ENCODE measurements around the gene CXCL8.
"Not testable (repeated sequence)": the region's sequence is repeated elsewhere in the genome, so short reads cannot be mapped to it uniquely, and the experiment has no call there.

Gene CXCL8

DNA sequence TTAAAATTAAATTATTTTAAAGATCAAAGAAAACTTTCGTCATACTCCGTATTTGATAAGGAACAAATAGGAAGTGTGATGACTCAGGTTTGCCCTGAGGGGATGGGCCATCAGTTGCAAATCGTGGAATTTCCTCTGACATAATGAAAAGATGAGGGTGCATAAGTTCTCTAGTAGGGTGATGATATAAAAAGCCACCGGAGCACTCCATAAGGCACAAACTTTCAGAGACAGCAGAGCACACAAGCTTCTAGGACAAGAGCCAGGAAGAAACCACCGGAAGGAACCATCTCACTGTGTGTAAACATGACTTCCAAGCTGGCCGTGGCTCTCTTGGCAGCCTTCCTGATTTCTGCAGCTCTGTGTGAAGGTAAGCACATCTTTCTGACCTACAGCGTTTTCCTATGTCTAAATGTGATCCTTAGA, at the start of gene CXCL8:
Gene CXCL8 (plus strand): TSS at position 217 of the 426 bp plus-strand sequence. CDS start 90 bp downstream, at position 307.
- no peak within 1 kb of the TSS for H3K4me3 ChIP-seq (ENCODE audit: low read length)
- TF ChIP-seq, protein P1, sequence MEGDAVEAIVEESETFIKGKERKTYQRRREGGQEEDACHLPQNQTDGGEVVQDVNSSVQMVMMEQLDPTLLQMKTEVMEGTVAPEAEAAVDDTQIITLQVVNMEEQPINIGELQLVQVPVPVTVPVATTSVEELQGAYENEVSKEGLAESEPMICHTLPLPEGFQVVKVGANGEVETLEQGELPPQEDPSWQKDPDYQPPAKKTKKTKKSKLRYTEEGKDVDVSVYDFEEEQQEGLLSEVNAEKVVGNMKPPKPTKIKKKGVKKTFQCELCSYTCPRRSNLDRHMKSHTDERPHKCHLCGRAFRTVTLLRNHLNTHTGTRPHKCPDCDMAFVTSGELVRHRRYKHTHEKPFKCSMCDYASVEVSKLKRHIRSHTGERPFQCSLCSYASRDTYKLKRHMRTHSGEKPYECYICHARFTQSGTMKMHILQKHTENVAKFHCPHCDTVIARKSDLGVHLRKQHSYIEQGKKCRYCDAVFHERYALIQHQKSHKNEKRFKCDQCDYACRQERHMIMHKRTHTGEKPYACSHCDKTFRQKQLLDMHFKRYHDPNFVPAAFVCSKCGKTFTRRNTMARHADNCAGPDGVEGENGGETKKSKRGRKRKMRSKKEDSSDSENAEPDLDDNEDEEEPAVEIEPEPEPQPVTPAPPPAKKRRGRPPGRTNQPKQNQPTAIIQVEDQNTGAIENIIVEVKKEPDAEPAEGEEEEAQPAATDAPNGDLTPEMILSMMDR (conservative IDR thresholded peaks at IDR 0.05; ENCODE audit: low read depth, low read length) = no peak
- DNase-seq (ENCODE audit: low read depth) = no peak

DNA sequence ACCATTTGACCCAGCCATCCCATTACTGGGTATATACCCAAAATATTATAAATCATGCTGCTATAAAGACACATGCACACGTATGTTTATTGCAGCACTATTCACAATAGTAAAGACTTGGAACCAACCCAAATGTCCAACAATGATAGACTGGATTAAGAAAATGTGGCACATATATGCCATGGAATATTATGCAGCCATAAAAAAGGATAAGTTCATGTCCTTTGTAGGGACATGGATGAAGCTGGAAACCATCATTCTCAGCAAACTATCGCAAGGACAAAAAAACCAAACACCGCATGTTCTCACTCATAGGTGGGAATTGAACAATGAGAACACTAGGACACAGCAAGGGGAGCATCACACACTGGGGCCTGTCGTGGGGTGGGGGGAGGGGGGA, 49.2 kb upstream of the CXCL8 start:
- DNase-seq (ENCODE audit: low read depth); H3K4me3 ChIP-seq (ENCODE audit: low read length): not testable (repeated sequence)

DNA sequence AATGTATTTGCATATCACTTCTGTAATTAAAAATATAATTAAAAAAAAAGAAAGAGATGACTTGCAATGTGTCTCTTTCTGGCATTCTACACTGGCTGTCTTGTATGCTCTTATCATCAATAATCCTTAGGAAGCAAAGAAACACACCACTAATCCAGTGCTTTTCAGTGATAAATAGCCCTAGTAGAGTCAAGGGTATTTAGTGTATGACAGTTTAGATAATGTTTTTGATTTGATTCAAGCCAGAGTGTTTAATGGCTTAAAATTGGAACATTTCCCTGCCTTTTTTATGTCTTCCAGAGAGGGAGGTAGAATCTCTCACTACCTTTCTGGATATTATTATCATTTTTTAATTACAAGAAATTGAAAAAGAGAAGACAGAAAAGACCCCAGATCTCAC, 48.6 kb upstream of the CXCL8 start:
- no peak overlapping the region for H3K4me3 ChIP-seq (ENCODE audit: low read length)
- TF ChIP-seq, protein P1 (conservative IDR thresholded peaks at IDR 0.05; ENCODE audit: low read depth, low read length) = no peak
- DNase-seq (ENCODE audit: low read depth) = no peak

DNA sequence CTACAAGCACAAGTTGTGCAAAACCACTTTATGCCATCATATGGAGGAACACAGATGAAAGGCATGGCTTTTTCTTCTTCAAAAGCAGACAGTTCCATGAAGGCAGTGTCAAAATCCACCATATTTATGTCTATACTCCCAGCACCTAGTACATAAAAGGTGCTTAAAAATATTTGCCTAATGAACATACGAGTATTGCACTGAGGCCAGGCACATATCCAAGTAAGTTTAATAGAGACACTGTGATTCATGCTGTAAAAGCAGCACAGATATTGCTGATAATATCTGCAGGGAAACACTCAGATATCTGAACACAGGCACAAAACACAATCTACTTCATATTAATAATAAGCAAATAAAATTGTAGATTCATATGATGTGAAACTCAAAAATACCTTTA, 48.1 kb upstream of the CXCL8 start:
- no peak for DNase-seq (ENCODE audit: low read depth)
- no peak overlapping the region for H3K4me3 ChIP-seq (ENCODE audit: low read length)
- TF ChIP-seq, protein P1 (conservative IDR thresholded peaks at IDR 0.05; ENCODE audit: low read depth, low read length) = no peak

DNA sequence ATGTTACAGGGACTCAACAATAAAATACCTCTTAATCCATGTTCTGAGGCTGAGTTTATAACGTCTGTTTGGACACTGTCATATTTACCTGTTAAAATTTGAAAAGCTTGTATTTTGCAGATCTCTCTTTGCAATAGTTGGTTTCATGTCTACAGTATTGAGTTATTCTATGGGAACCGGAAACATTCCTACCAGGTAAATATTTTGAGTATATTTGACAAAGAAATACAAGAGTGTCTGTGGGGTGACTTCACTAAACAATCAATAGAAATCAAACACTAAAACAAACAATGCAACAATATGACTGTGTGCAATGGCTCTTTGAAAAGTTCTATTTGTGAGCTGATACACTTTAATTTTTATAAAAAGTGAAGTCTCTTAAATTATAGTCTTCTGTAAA, 47.7 kb upstream of the CXCL8 start:
- no peak overlapping the region for H3K4me3 ChIP-seq (ENCODE audit: low read length)
- no peak for DNase-seq (ENCODE audit: low read depth)
- TF ChIP-seq, protein P1 (conservative IDR thresholded peaks at IDR 0.05; ENCODE audit: low read depth, low read length) = no peak

DNA sequence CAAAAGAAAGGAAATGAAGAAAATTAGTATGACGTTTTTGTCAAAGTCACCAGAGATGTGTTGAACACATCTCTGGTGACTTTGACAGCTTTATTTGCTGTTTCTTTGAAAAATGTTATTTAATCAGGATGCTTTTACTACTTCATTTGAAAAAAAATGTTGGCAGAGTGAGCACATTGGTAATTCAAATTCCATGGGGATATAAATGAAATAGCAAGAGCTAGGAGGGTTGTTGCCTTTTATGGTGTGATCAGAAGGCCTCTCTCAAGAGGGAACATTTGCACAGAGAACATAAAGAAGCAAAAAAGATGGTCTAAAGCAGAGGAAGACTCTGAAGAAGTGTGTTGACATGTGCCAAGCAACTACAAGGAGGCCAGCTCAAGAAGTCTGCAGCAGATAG, 46.6 kb upstream of the CXCL8 start:
- TF ChIP-seq, protein P1 (conservative IDR thresholded peaks at IDR 0.05; ENCODE audit: low read depth, low read length) = no peak
- DNase-seq (ENCODE audit: low read depth) = no peak
- H3K4me3 ChIP-seq (ENCODE audit: low read length) = no peak overlapping the region

DNA sequence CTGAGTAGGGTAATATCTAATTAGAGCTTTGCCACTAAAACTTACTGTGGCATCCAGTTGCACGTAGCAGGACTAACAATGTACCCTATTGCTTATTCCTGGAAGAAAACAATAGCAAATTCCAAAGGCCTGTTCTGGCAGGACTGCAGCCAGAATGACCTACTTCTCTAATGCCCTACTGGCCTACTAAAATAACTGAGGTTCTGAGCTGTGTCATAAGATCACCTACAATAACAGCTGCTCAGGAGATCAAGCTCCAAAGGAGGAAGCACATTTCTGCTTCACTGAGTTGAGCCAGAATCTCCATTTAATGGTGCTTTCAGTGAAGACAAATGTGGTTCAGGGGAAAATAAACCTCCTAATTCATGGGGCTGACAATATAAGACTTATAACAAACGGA, 42.2 kb upstream of the CXCL8 start:
- TF ChIP-seq, protein P1 (conservative IDR thresholded peaks at IDR 0.05; ENCODE audit: low read depth, low read length) = no peak
- no peak overlapping the region for H3K4me3 ChIP-seq (ENCODE audit: low read length)
- DNase-seq (ENCODE audit: low read depth) = peak; percentile 91

DNA sequence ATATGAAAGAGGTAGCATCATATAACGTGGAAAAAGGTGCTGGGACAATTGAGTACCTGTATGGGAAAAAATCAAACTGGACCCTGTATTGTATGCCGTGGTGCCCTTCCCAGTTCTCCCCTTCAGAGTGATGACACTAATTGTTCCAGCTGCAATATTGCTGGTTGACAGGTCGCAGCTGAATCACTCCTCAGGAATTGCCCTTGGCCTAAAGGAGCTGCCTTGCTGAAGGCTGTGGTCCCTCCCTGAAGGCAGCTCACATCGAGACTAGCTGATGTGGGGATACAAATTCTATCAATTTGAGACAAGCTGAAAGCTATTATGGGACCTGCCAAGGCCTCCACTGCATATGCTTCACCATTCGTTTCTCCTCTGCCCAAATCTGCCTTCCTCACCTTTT, 39.3 kb upstream of the CXCL8 start:
- H3K4me3 ChIP-seq (ENCODE audit: low read length) = no peak overlapping the region
- TF ChIP-seq, protein P1 (conservative IDR thresholded peaks at IDR 0.05; ENCODE audit: low read depth, low read length) = no peak
- DNase-seq (ENCODE audit: low read depth) = no peak

All from retinal pigment epithelial cell (primary cell).